Upper lobe of left lung (tissue), 4 donors: ENCODE results near the gene TUBB4B.

Experiments used
- POLR2A ChIP-seq, 4 donors: fragments of 450-650 bp; IDR thresholded peaks; one replicate each; pipeline ENCODE4 v1.5.1; 2016 to 2017; ENCODE audit warnings: antibody characterized with exemption in 4 of 4, mild to moderate bottlenecking in 2 of 4
- POLR2AphosphoS5 ChIP-seq, 2 donors: sonication (generic); formaldehyde crosslinking; IDR thresholded peaks; one replicate each; pipeline ENCODE4 v1.5.1; 2017; ENCODE audit warnings: antibody characterized with exemption in 2 of 2
- TF ChIP-seq, protein P1 (sequence below), 6 experiments: fragments of 450-650 bp in 4 of 6; fragments of 200-600 bp in 2 of 6; sonication (generic) in 2 of 6; IDR thresholded peaks; one replicate each; pipeline ENCODE4 v1.5.1; 2016 to 2019; ENCODE audit warnings: antibody characterized with exemption in 6 of 6

DNA sequence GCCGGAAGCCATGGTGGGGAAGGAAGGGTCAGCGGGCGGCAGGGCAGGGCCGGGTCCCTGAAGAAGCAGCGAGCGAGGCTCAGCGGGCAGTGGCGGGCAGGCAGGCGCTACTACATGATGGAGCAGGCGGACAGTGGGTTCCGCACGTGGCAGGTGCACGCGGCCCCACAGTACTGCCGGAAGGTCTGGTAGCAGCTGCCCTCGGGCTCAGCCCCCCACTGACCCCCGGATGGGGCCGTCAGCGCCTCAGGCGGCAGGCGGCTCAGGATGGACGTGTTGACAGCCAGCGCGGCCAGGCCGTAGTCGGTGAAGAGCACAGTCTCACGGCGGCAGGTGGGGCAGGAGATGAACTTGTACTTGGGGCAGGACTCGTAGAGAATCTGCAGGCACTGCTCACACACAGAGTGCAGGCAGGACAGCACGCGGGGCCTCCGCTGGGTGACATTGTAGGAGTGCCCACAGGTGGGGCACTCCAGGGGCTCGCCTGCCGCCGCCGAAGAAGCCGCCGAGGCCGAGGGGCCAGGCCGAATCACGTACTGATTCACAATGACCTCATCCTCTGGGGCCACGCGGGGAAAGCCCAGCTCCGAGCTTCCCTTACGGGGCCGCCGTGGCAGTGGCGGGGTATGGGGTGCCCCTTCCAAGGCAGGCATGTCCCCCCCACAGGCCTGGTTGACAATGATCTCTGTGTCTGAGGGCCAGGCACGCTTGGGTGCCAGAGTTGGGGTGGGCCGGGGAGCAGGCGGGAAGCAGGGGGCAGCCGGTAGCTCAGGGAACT, 20.6 kb upstream of the TUBB4B start:
- no peak for TF ChIP-seq POLR2A (IDR thresholded peaks at IDR 0.05)
- TF ChIP-seq, protein P1, sequence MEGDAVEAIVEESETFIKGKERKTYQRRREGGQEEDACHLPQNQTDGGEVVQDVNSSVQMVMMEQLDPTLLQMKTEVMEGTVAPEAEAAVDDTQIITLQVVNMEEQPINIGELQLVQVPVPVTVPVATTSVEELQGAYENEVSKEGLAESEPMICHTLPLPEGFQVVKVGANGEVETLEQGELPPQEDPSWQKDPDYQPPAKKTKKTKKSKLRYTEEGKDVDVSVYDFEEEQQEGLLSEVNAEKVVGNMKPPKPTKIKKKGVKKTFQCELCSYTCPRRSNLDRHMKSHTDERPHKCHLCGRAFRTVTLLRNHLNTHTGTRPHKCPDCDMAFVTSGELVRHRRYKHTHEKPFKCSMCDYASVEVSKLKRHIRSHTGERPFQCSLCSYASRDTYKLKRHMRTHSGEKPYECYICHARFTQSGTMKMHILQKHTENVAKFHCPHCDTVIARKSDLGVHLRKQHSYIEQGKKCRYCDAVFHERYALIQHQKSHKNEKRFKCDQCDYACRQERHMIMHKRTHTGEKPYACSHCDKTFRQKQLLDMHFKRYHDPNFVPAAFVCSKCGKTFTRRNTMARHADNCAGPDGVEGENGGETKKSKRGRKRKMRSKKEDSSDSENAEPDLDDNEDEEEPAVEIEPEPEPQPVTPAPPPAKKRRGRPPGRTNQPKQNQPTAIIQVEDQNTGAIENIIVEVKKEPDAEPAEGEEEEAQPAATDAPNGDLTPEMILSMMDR (IDR thresholded peaks at IDR 0.05) = no peak
- TF ChIP-seq POLR2AphosphoS5 (IDR thresholded peaks at IDR 0.05) = no peak
